Neural cell (in vitro differentiated cells): ENCODE data around the gene RASSF9. TPM values are rescaled to one million over a fixed set of nuclear protein-coding genes. Genes with fewer than 3 reads are reported as not detected.

Experiments used
- H2AFZ ChIP-seq: fragments of 200-600, 300-800 bp; sonication (generic), shearing (Covaris generic); 2 replicates; pipeline ENCODE4 v1.6.0; 2014; ENCODE audit warnings: low read depth, mild to moderate bottlenecking, antibody characterized with exemption, low read length, moderate library complexity
- H3F3A ChIP-seq: fragments of 200-600 bp; shearing (Covaris generic); 2 replicates; pipeline ENCODE4 v1.6.1; 2016; ENCODE audit warnings: mild to moderate bottlenecking, moderate library complexity, mixed read lengths, antibody characterized with exemption, low read length; ENCODE audit not compliant: insufficient read depth, poor library complexity, severe bottlenecking
- H3K27ac ChIP-seq: fragments of 200-600, 300-800 bp; sonication (generic), shearing (Covaris generic); 2 replicates; pipeline ENCODE4 v1.5.1; 2014; ENCODE audit warnings: mild to moderate bottlenecking, low read length, moderate library complexity
- H3K27me3 ChIP-seq: fragments of 300-800, 200-600 bp; sonication (generic), shearing (Covaris generic); 2 replicates; pipeline ENCODE4 v1.6.0; 2014; ENCODE audit warnings: mild to moderate bottlenecking, low read depth, low read length, moderate library complexity; ENCODE audit not compliant: insufficient read depth
- H3K36me3 ChIP-seq: fragments of 300-800, 200-600 bp; sonication (generic), shearing (Covaris generic); 2 replicates; pipeline ENCODE4 v1.5.1; 2014; ENCODE audit warnings: mild to moderate bottlenecking, antibody characterized with exemption, low read length, moderate library complexity; ENCODE audit not compliant: insufficient read depth
- H3K4me2 ChIP-seq: fragments of 300-800, 200-600 bp; sonication (generic), shearing (Covaris generic); 2 replicates; pipeline ENCODE4 v1.6.0; 2014; ENCODE audit warnings: mild to moderate bottlenecking, low read length
- H3K4me3 ChIP-seq: fragments of 300-800, 200-600 bp; sonication (generic), shearing (Covaris generic); 2 replicates; pipeline ENCODE4 v1.5.1; 2014; ENCODE audit warnings: mild to moderate bottlenecking, low read length, moderate library complexity
- H3K79me2 ChIP-seq: fragments of 200-600 bp; shearing (Covaris generic); replicated peaks from 2 replicates; pipeline ENCODE4 v1.6.0; 2014; ENCODE audit warnings: mild to moderate bottlenecking, low read length, moderate library complexity; ENCODE audit not compliant: insufficient read depth
- H3K9ac ChIP-seq: fragments of 300-800, 200-600 bp; sonication (generic), shearing (Covaris generic); 2 replicates; pipeline ENCODE4 v1.6.1; 2016; ENCODE audit warnings: mild to moderate bottlenecking, low read length, mixed read lengths
- H3K9me2 ChIP-seq: fragments of 200-600 bp; shearing (Covaris generic); 2 replicates; pipeline ENCODE4 v1.6.1; 2016; ENCODE audit warnings: mild to moderate bottlenecking, low read length, mixed read lengths; ENCODE audit not compliant: insufficient read depth
- H3K9me3 ChIP-seq: fragments of 200-600, 300-800 bp; sonication (generic), shearing (Covaris generic); 2 replicates; pipeline ENCODE4 v1.6.1; 2016; ENCODE audit warnings: mild to moderate bottlenecking, mixed run types, low read length, moderate library complexity, mixed read lengths
- H4K20me1 ChIP-seq: fragments of 200-600 bp; shearing (Covaris generic); 2 replicates; pipeline ENCODE4 v1.6.1; 2016; ENCODE audit warnings: mild to moderate bottlenecking, mixed run types; ENCODE audit not compliant: insufficient read depth
- CTCF ChIP-seq: fragments of 450-650 bp; IDR thresholded peaks from 2 replicates; pipeline ENCODE4 v1.5.1; 2014; ENCODE audit warnings: antibody characterized with exemption, mild to moderate bottlenecking, moderate library complexity; ENCODE audit not compliant: poor library complexity, severe bottlenecking
- EZH2 ChIP-seq: fragments of 200-600, 300-800 bp; shearing (Covaris generic), sonication (generic); IDR thresholded peaks from 2 replicates; pipeline ENCODE4 v1.6.1; 2014; ENCODE audit warnings: antibody characterized with exemption, low read length, borderline replicate concordance, mild to moderate bottlenecking; ENCODE audit not compliant: insufficient read depth, poor library complexity, severe bottlenecking
- MXI1 ChIP-seq: fragments of 450-650 bp; conservative IDR thresholded peaks from 2 replicates; pipeline ENCODE4 v1.6.1; 2014; ENCODE audit warnings: antibody characterized with exemption, mild to moderate bottlenecking; ENCODE audit not compliant: poor library complexity, severe bottlenecking
- POLR2AphosphoS5 ChIP-seq: IDR thresholded peaks from 2 replicates; pipeline ENCODE4 v1.6.1; 2012
- RAD21 ChIP-seq: fragments of 450-650 bp; conservative IDR thresholded peaks from 2 replicates; pipeline ENCODE4 v1.6.1; 2014; ENCODE audit warnings: antibody characterized with exemption, mild to moderate bottlenecking, moderate library complexity
- REST ChIP-seq: IDR thresholded peaks from 2 replicates; pipeline ENCODE4 v1.6.1; 2012; ENCODE audit warnings: borderline replicate concordance
- SMC3 ChIP-seq: fragments of 450-650 bp; conservative IDR thresholded peaks from 2 replicates; pipeline ENCODE4 v1.6.1; 2014; ENCODE audit warnings: antibody characterized with exemption, mild to moderate bottlenecking, moderate library complexity; ENCODE audit not compliant: poor library complexity
- polyA plus RNA-seq: library from polyadenylated mRNA; depleted of rRNA; stranded (reverse); fragments of >200 nt; gene quantifications from 2 replicates; pipeline ENCODE4 v1.2.3, GENCODE V29; 2014

RASSF9 gene
- polyA plus RNA-seq, 1 donor from 2014 or later, result 0.04 TPM

GRCh38 chr12:85796001-85796400 lies 40.2 kb downstream of the RASSF9 start:
- TF ChIP-seq MXI1, result no peak
- TF ChIP-seq POLR2AphosphoS5, result no peak
- TF ChIP-seq RAD21, result no peak
- TF ChIP-seq EZH2, result no peak
- TF ChIP-seq SMC3, result no peak
- H3K27me3 ChIP-seq, result no peaks in the 10 kb centered on the region
- no peaks in the 10 kb centered on the region for H3K36me3 ChIP-seq
- no peak overlapping the region for H3K27ac ChIP-seq
- no peaks in the 10 kb centered on the region for H3K9me2 ChIP-seq
- H2AFZ ChIP-seq, result no peak overlapping the region
- no peaks in the 10 kb centered on the region for H3K79me2 ChIP-seq
- H3K9me3 ChIP-seq, result no peaks in the 10 kb centered on the region
- no peak overlapping the region for H3K9ac ChIP-seq
- no peak overlapping the region for H3K4me3 ChIP-seq
- H4K20me1 ChIP-seq, result no peaks in the 10 kb centered on the region
- no peaks in the 10 kb centered on the region for H3F3A ChIP-seq
- H3K4me2 ChIP-seq, result no peak overlapping the region

- H3K9me2 ChIP-seq, result no peaks in the 10 kb centered on the region
- no peak overlapping the region for H3K4me2 ChIP-seq
- no peak overlapping the region for H3K4me3 ChIP-seq
- no peaks in the 10 kb centered on the region for H4K20me1 ChIP-seq
- no peaks in the 10 kb centered on the region for H3K79me2 ChIP-seq
- no peaks in the 10 kb centered on the region for H3K9me3 ChIP-seq
- no peaks in the 10 kb centered on the region for H3K36me3 ChIP-seq
- no peak overlapping the region for H3K9ac ChIP-seq
- TF ChIP-seq REST, result no peak
- no peaks in the 10 kb centered on the region for H3F3A ChIP-seq
- H2AFZ ChIP-seq, result no peak overlapping the region
- no peak overlapping the region for H3K27ac ChIP-seq
- no peaks in the 10 kb centered on the region for H3K27me3 ChIP-seq
Measured at GRCh38 chr12:85794531-85794930, 41.7 kb downstream of the RASSF9 start.

GRCh38 chr12:85784096-85784720 lies 52.0 kb downstream of the RASSF9 start:
- Histone ChIP-seq H3K4me2 (no peak overlapping the region), H3K9ac (no peak overlapping the region), H3K79me2 (no peaks in the 10 kb centered on the region), H3K27ac (no peak overlapping the region), H3F3A (no peaks in the 10 kb centered on the region), H2AFZ (no peak overlapping the region), H3K27me3 (no peaks in the 10 kb centered on the region), H3K9me2 (no peaks in the 10 kb centered on the region), H4K20me1 (no peaks in the 10 kb centered on the region), H3K4me3 (no peak overlapping the region), H3K36me3 (no peaks in the 10 kb centered on the region), H3K9me3 (no peaks in the 10 kb centered on the region)
- TF ChIP-seq POLR2AphosphoS5, result no peak
- TF ChIP-seq SMC3, result no peak
- TF ChIP-seq RAD21, result no peak
- TF ChIP-seq EZH2, result no peak
- TF ChIP-seq CTCF, result no peak
